DOHH2 (cell line): Measurements from ENCODE around the gene KCNMA1.

Source experiments
- CTCF ChIP-seq: fragments of 200-600 bp; sonication (generic); IDR thresholded peaks from one replicate; pipeline ENCODE4 v1.5.1; 2014; ENCODE audit warnings: antibody characterized with exemption, mild to moderate bottlenecking, low read depth, low read length; ENCODE audit not compliant: poor library complexity, severe bottlenecking
- EZH2phosphoT487 ChIP-seq: fragments of 200-600 bp; sonication (generic); IDR thresholded peaks from 2 replicates; pipeline ENCODE4 v1.6.1; 2017; ENCODE audit warnings: borderline replicate concordance, mild to moderate bottlenecking, antibody characterized with exemption, low read length, moderate library complexity, mixed read lengths

GRCh38 chr10:77182803-77183202, 454.8 kb downstream of the KCNMA1 start:
- no peak for TF ChIP-seq CTCF
- TF ChIP-seq EZH2phosphoT487, result no peak
